ENCODE results near the gene C22orf15.
A peak's percentile ranks its signal among the peaks of the same experiment; 100 is the strongest.

Gene C22orf15

GRCh38 chr22:23743303-23743705, 19.5 kb upstream of the C22orf15 start:
- no peak for DNase-seq (ENCODE audit: extremely low read depth, low read depth)
- no peak for TF ChIP-seq CTCF (IDR thresholded peaks at IDR 0.05; ENCODE audit: low read depth, low read length, missing control alignments)
- no peak overlapping the region for H3K4me3 ChIP-seq (replicated peaks; ENCODE audit: low read depth, low read length)

- DNase-seq (ENCODE audit: extremely low read depth, low read depth): no peak
- no peak overlapping the region for H3K4me3 ChIP-seq (replicated peaks; ENCODE audit: low read depth, low read length)
- TF ChIP-seq CTCF (IDR thresholded peaks at IDR 0.05; ENCODE audit: low read depth, low read length, missing control alignments): no peak
These were observed 18.8 kb upstream of the C22orf15 start for GRCh38 chr22:23744001-23744400.

- no peak for TF ChIP-seq CTCF (IDR thresholded peaks at IDR 0.05; ENCODE audit: low read depth, low read length, missing control alignments)
- H3K4me3 ChIP-seq (replicated peaks; ENCODE audit: low read depth, low read length): no peak overlapping the region
- no peak for DNase-seq (ENCODE audit: extremely low read depth, low read depth)
These were observed 18.3 kb upstream of the C22orf15 start for GRCh38 chr22:23744485-23744884.

GRCh38 chr22:23745791-23746190, 17.0 kb upstream of the C22orf15 start:
- DNase-seq (ENCODE audit: extremely low read depth, low read depth): no peak
- no peak overlapping the region for H3K4me3 ChIP-seq (replicated peaks; ENCODE audit: low read depth, low read length)
- no peak for TF ChIP-seq CTCF (IDR thresholded peaks at IDR 0.05; ENCODE audit: low read depth, low read length, missing control alignments)

GRCh38 chr22:23749841-23750301, 12.9 kb upstream of the C22orf15 start:
- TF ChIP-seq CTCF (IDR thresholded peaks at IDR 0.05; ENCODE audit: low read depth, low read length, missing control alignments): no peak
- DNase-seq (ENCODE audit: extremely low read depth, low read depth): no peak
- peak overlapping the region; percentile 90 for H3K4me3 ChIP-seq (replicated peaks; ENCODE audit: low read depth, low read length)

GRCh38 chr22:23750367-23750713, 12.4 kb upstream of the C22orf15 start:
- DNase-seq (ENCODE audit: extremely low read depth, low read depth): no peak
- no peak for TF ChIP-seq CTCF (IDR thresholded peaks at IDR 0.05; ENCODE audit: low read depth, low read length, missing control alignments)
- H3K4me3 ChIP-seq (replicated peaks; ENCODE audit: low read depth, low read length): peak overlapping the region; percentile 90

GRCh38 chr22:23750714-23751440, 11.9 kb upstream of the C22orf15 start, which contains the start of gene ZNF70:
Gene ZNF70, minus strand, starts transcription at chr22:23751112. Its CDS starts 5,972 bp downstream, at chr22:23745140.
- no peak for DNase-seq (ENCODE audit: extremely low read depth, low read depth)
- H3K4me3 ChIP-seq (replicated peaks; ENCODE audit: low read depth, low read length): peak within 1 kb of the TSS; percentile 90
- TF ChIP-seq CTCF (IDR thresholded peaks at IDR 0.05; ENCODE audit: low read depth, low read length, missing control alignments): peak; percentile 9

Data from HFF-Myc (cell line).